GM20431 (cell line): ENCODE data around the gene KBTBD8.

Experiments
- in situ Hi-C: fragments of 300-500 bp; cut with MseI, MboI; formaldehyde crosslinking; loops from one replicate; pipeline ENCODE4 v1.15.0; 2020; ENCODE audit warnings: low sequenced_read_pairs; ENCODE audit not compliant: unreplicated experiment

Gene KBTBD8

DNA sequence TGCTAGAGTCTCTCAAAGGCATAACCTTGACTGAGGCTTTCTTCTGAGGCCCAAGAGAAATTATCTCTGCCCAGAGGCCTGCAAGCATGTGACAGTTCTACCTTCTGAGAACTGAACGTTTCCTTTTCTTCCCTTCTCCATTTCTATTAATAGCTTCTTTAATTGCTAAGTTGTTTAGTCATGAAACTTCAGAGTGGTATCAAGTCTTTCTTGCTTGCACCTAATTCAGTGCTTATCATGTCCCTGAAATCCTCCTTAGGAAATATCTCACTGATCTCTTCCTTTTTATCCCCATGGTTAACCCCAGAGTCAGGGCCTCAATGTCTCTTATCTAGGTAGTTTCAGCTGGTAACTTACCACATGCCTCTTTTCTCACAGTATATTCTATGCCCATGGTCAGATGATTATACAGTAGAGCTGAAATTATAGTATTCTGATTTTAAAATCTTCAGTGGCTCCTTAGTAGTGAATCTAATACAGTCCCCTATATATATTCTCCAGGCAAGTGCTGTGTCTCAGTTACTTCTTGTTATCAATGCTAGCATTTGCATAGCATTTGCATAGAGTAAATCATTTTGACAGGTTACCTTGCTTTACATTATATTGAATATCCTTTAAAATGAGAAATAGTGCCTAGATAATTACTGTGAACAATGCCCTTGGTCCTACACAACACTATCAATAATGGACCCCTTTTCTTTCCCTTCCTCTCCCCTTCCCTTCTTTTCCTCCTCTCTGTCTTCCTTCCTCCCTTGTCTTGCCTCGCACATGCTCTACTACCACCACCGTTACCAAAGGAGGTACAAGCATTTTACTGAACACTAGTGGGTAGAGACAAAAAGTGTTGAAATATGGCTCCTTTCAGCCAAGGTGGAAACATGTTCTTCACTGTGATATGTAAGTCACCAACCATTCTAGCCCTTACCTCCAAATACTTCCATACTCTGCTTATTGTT is 33.0 kb downstream of the KBTBD8 start:
- in situ Hi-C loops = no loop called here

DNA sequence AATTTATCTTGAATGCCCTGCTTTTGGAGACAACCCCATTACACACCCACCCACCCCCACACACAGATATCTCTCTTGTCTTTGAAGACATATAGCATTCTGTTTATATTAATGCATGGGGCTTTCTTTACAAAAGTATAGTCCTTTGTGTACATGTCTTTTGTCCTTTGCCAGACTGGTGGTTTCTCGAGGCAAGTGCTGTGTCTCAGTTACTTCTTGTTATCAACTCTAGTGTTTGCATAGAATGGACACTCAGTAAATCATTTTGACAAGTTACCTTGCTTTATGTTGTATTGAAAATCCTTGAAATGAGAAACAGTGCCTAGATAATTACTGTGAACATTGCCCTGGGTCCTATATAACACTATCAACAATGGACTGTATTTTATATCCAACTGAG is 33.9 kb downstream of the KBTBD8 start:
- in situ Hi-C loops = no loop called here

DNA sequence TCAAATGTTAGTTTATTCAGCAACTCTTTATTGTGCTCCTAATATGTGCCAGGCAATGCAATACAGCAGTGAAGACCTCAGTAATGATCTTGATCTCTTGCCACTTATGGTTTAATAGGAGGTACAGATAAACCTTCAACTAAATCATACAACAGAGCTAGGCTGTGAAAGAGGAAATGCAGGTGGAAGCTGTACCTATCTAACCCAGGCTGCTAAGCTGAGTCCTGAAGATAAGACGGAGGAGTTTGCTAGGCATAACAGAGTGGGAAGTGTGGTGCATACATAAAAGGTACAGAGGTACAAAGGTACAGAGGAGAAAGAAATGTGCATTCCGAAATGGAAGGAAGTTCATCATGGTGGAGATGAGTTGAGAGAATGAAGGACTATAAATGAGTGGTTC is 35.0 kb downstream of the KBTBD8 start:
- in situ Hi-C loops = no loop called here

DNA sequence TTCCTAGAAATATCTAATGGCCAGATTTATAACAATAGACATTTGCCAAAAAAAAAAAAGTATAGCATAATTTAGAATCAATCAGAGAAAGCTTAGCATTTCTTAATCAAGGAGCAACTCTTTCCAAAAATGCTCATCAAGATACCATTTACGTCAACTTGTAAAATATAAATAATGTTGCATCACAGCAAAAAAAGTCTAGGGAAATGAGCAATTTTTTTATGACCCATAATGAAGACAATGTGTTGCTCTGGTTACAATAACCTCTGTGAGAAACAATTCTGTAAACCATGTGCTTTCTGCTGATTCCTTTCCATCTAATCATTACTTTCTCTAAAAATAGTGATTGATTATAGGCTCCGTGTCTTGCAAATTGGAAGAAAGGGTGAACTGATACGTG is 36.3 kb downstream of the KBTBD8 start:
- in situ Hi-C loops = no loop called here

DNA sequence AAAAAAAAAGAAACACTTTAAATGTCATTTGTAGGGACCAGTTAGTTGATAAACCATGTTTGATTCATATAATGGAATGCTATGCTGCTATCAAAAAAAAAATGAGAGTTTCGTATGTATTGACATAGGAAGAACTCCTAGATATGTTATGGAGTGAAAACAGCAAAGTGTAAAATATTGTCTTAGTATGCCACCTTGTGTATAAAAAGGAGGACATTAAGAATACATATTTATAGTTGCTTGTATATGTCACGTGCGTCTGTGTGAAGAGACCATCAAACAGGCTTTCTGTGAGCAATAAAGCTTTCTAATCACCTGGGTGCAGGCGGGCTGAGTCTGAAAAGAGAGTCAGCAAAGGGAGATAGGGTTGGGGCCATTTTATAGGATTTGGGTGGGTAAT is 39.5 kb downstream of the KBTBD8 start:
- in situ Hi-C loops = no loop called here

DNA sequence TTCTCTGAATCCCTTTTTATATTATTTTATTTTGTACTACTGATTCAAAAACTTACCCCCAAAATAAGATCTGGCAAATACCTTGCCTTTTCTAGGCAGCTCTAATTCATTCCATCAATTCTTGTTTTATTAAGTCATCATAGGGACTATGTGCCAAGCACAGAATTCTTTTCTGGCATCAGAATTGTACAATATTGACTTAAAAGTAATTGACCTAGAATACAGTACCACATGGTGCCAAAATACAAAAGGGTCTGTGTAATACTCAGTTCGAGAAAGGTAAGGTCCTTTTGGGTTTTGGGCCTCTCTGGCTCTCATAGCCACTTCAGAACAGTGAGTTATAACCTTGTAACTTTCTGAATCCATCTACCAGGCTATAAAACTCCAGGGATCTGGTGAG is 46.2 kb downstream of the KBTBD8 start:
- in situ Hi-C loops = no loop called here

DNA sequence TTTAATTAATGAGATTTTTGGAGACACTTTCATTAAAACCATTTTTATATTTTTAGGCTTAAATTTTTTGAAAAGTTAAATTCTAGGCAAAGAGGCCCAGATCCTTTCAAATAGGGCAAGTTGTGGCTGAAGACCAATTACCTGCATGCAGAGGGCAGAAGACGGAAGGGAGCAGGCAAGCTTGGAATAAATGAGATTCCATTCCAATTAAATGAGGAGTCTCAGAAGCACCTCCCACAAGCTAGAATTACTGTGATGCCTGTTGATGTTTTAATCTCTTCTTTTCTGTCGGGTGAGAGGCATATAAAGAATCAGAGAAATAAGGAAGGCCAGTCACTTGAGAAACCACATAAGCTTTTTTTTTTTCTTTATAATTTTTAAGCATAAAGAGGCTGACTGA is 46.8 kb downstream of the KBTBD8 start:
- in situ Hi-C loops = no loop called here

DNA sequence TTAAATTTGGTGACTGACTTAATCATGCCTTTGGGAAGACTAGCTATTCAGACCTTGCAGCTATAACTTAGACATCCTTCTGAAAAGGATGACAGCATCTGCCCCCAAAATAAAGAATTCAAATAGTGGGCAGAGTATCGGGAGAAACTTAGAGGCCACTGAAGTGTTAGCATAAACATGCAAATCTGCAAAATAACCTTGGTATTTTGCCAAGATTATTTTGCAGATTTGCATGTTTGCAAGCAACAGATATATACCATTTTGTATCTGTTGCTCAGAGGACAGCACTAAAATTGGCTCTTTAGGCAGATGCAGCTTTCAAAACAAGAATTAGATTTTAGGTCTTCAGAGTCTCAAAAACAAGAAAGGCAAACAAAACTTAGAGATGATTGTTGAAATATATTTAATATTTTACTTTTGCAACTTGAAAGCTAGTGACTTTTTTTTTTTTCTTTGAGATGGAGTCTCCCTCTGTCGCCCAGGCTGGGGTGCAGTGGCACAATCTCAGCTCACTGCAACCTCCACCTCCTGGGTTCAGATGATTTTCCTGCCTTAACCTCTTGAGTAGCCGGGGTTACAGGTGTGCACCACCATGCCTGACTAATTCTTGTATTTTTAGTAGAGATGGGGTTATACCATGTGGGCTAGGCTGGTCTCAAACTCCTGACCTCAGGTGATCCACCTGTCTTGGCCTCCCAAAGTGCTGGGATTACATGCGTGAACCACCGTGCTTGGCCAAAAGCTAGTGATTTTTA is 47.8 kb downstream of the KBTBD8 start:
- in situ Hi-C loops = no loop called here

DNA sequence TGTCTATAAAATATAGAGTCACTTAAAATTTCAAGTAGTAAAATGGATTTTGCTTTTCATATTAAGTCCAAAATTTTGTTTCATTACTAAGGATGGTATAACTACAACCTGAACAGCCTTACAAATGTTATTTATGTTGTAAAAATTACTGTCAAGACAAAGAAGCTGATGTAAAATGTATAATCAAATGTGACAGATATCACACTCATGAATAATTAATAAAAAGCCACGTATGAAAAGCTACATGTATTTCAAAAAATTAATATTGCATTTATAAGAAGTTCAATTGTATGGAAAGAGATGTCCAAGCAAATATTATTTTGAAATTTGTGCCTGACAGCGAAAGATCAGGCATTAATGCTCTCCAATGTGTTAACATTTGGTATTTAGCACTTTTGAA is 48.9 kb downstream of the KBTBD8 start:
- in situ Hi-C loops = no loop called here

DNA sequence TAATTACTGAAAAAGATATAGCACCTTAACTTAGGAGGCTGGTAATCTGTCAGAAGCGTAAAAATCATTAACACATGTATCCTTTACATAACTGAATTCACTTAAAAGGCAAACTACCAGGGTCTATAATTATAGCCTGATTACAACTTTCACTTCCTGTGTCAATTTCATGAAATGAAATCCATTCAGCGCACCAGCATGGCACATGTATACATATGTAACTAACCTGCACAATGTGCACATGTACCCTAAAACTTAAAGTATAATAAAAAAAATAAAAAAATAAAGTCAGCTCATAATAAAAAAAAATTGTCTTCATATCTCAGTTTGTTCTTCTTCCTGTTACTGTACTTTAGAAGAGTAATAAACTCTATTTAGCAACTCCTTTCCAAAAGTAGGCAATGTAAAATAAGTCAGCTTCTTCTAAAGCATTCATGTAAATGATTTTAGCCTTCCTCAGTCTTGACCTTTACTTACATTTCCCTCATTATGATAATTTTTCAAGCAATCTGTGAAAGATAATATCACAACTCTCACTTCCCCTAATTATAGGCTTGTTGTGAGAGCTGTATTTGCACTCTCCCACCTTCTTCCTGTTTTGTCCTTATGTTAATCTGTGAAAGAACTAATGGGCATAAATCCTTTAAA is 50.1 kb downstream of the KBTBD8 start:
- in situ Hi-C loops = no loop called here

DNA sequence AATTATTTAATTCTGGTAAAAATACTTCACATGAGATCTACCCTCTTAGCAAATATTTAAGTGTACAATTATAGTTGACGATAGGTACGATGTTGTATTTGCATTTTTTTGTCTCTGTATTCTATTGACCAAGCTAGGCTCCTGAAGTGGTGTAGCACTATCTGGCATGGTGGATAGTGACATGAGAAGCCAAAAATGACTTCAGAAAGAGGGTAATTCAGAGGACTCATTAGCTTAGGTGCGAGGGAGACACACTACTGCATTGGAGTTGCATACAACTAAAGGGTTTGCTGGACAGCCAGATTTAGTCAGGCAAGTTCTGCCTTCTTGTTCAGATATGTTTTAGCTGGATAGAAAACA is 50.6 kb downstream of the KBTBD8 start:
- in situ Hi-C loops = no loop called here

DNA sequence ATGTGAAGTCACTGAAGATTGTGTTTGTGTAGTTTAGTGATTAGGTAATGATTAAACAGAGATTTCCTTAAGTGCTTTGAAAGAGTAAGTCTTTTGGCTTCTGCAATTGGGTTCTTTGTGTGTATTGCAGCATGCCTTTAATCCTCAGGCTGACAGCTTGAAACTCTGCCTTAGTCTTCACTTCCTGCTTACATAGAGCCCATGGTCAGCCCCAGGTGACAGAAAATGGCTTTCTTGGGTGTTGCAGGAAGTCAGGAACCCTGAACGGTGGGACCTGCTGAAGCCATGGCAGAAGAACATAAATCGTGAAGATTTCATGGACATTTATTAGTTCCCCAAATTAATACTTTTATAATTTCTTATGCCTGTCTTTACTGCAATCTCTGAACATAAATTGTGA is 61.3 kb downstream of the KBTBD8 start:
- in situ Hi-C loops = no loop called here
